Measurements from ENCODE around the gene PFN1. TPM values are rescaled to one million over a fixed set of nuclear protein-coding genes. Genes with fewer than 3 reads are reported as not detected.

Gene PFN1
- total RNA-seq, 1 experiment from 2014 or later: 748 TPM

DNA sequence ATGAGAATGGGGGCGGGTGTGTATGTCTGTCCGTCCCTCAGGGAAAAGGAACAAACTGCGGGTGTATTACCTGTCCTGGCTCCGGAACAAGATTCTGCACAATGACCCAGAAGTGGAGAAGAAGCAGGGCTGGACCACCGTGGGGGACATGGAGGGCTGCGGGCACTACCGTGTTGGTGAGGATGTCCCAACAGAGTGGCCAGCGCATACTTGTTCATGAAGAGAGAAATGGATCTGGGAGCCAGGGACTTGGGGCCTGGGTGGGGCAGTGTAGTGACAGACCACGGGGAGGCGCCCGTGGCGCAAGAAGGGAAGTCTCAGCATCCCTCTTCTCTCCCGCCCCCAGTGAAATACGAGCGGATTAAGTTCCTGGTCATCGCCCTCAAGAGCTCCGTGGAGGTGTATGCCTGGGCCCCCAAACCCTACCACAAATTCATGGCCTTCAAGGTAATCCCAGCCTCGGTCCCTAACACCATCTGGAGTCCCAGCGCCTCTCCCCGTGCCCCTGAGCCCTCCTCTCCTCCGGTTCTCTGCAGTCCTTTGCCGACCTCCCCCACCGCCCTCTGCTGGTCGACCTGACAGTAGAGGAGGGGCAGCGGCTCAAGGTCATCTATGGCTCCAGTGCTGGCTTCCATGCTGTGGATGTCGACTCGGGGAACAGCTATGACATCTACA lies 52.5 kb downstream of the PFN1 start:
- Histone ChIP-seq H3K4me1 (ENCODE audit: low read length) (no peaks in the 10 kb centered on the region), H2AFZ (ENCODE audit: low read length) (no peak overlapping the region), H3K27ac (ENCODE audit: low read length) (no peak overlapping the region), H3K4me2 (ENCODE audit: low read depth, low read length, poor library complexity, severe bottlenecking) (no peak overlapping the region), H3K9me3 (ENCODE audit: low read length) (no peaks in the 10 kb centered on the region), H3K79me2 (ENCODE audit: low read length) (no peaks in the 10 kb centered on the region), H3K9me2 (replicated peaks; ENCODE audit: insufficient read depth, low read length) (no peaks in the 10 kb centered on the region), H3K36me3 (ENCODE audit: insufficient read depth, low read length) (0 out of 2 replicates have a peak, but pooled peaks cover under 1% of the 10 kb centered on the region), H4K20me1 (ENCODE audit: insufficient read depth, low read depth, low read length) (no peaks in the 10 kb centered on the region), H3K27me3 (ENCODE audit: low read length) (no peaks in the 10 kb centered on the region), H3K9ac (ENCODE audit: low read length) (no peak overlapping the region), H3K4me3 (ENCODE audit: low read length) (no peak overlapping the region)
- no peak for DNase-seq

Small RNA genes lying within 50 kb of the gene (small RNA-seq; reads per million reads assigned to genes)
- gene MIR6864 (0.16 reads per million), gene MIR6865 (not detected)

Other genes with a start within 250 kb of the PFN1 start
- gene PELP1, start 244.4 kb downstream of the PFN1 start, total RNA-seq (2014; rRNA removed; shearing (Covaris generic); ENCODE audit: low replicate concordance): 27.7 and 34.6 TPM in 2 replicates
- gene ARRB2, start 237.9 kb downstream of the PFN1 start, total RNA-seq (2014; rRNA removed; shearing (Covaris generic); ENCODE audit: low replicate concordance): 19.1 and 53.9 TPM in 2 replicates
- gene MED11, start 217.1 kb downstream of the PFN1 start, total RNA-seq (2014; rRNA removed; shearing (Covaris generic); ENCODE audit: low replicate concordance): 20.3 and 21.0 TPM in 2 replicates
- not detected in 2 replicates for gene ZMYND15, start 208.7 kb downstream of the PFN1 start, total RNA-seq (2014; rRNA removed; shearing (Covaris generic); ENCODE audit: low replicate concordance)
- gene CXCL16, start 208.6 kb downstream of the PFN1 start, total RNA-seq (2014; rRNA removed; shearing (Covaris generic); ENCODE audit: low replicate concordance): 1.3 and 2.2 TPM in 2 replicates
- gene TM4SF5, start 176.6 kb downstream of the PFN1 start, total RNA-seq (2014; rRNA removed; shearing (Covaris generic); ENCODE audit: low replicate concordance): not detected in 2 replicates
- gene VMO1, start 162.2 kb downstream of the PFN1 start, total RNA-seq (2014; rRNA removed; shearing (Covaris generic); ENCODE audit: low replicate concordance): not detected in 2 replicates
- gene GLTPD2, start 159.6 kb downstream of the PFN1 start, total RNA-seq (2014; rRNA removed; shearing (Covaris generic); ENCODE audit: low replicate concordance): not detected in 2 replicates
- 118 and 168 TPM in 2 replicates for gene PSMB6, start 152.4 kb downstream of the PFN1 start, total RNA-seq (2014; rRNA removed; shearing (Covaris generic); ENCODE audit: low replicate concordance)
- 13.1 and 23.3 TPM in 2 replicates for gene PLD2, start 141.4 kb downstream of the PFN1 start, total RNA-seq (2014; rRNA removed; shearing (Covaris generic); ENCODE audit: low replicate concordance)
- 28.7 and 56.6 TPM in 2 replicates for gene MINK1, start 115.2 kb downstream of the PFN1 start, total RNA-seq (2014; rRNA removed; shearing (Covaris generic); ENCODE audit: low replicate concordance)
- gene C17orf107, start 49.0 kb downstream of the PFN1 start, total RNA-seq (2014; rRNA removed; shearing (Covaris generic); ENCODE audit: low replicate concordance): 0.26 and 0.43 TPM in 2 replicates
- gene CHRNE, start 45.4 kb downstream of the PFN1 start, total RNA-seq (2014; rRNA removed; shearing (Covaris generic); ENCODE audit: low replicate concordance): 0.11 and 0.22 TPM in 2 replicates
- not detected in 2 replicates for gene GP1BA, start 16.3 kb downstream of the PFN1 start, total RNA-seq (2014; rRNA removed; shearing (Covaris generic); ENCODE audit: low replicate concordance)
- gene SLC25A11, start 8.5 kb downstream of the PFN1 start, total RNA-seq (2014; rRNA removed; shearing (Covaris generic); ENCODE audit: low replicate concordance): 79.0 and 79.1 TPM in 2 replicates
- gene RNF167, start 8.3 kb downstream of the PFN1 start, total RNA-seq (2014; rRNA removed; shearing (Covaris generic); ENCODE audit: low replicate concordance): 49.9 and 50.5 TPM in 2 replicates
- 31.1 and 31.6 TPM in 2 replicates for gene ENO3, start 2.6 kb upstream of the PFN1 start, total RNA-seq (2014; rRNA removed; shearing (Covaris generic); ENCODE audit: low replicate concordance)
- gene SPAG7, start 19.3 kb upstream of the PFN1 start, total RNA-seq (2014; rRNA removed; shearing (Covaris generic); ENCODE audit: low replicate concordance): 24.6 and 40.7 TPM in 2 replicates
- 9.5 and 15.6 TPM in 2 replicates for gene CAMTA2, start 39.1 kb upstream of the PFN1 start, total RNA-seq (2014; rRNA removed; shearing (Covaris generic); ENCODE audit: low replicate concordance)
- gene INCA1, start 49.0 kb upstream of the PFN1 start, total RNA-seq (2014; rRNA removed; shearing (Covaris generic); ENCODE audit: low replicate concordance): not detected in 2 replicates
- 10.2 and 19.0 TPM in 2 replicates for gene KIF1C, start 49.4 kb upstream of the PFN1 start, total RNA-seq (2014; rRNA removed; shearing (Covaris generic); ENCODE audit: low replicate concordance)
- not detected in 2 replicates for gene SLC52A1, start 86.9 kb upstream of the PFN1 start, total RNA-seq (2014; rRNA removed; shearing (Covaris generic); ENCODE audit: low replicate concordance)
- gene ZFP3, start 129.9 kb upstream of the PFN1 start, total RNA-seq (2014; rRNA removed; shearing (Covaris generic); ENCODE audit: low replicate concordance): 0.63 and 0.72 TPM in 2 replicates
- 11.3 and 19.7 TPM in 2 replicates for gene ZNF232, start 163.3 kb upstream of the PFN1 start, total RNA-seq (2014; rRNA removed; shearing (Covaris generic); ENCODE audit: low replicate concordance)
- gene USP6, start 167.5 kb upstream of the PFN1 start, total RNA-seq (2014; rRNA removed; shearing (Covaris generic); ENCODE audit: low replicate concordance): not detected in 2 replicates
- 14.5 and 23.0 TPM in 2 replicates for gene ZNF594, start 243.3 kb upstream of the PFN1 start, total RNA-seq (2014; rRNA removed; shearing (Covaris generic); ENCODE audit: low replicate concordance)

Data from Karpas-422 (cell line).